GM18505 (cell line): ENCODE results near the gene SLC9A8.
"Not testable (repeated sequence)": the region's sequence is repeated elsewhere in the genome, so short reads cannot be mapped to it uniquely, and the experiment has no call there.

Experiments
- ATAC-seq: cut with Tn5 transposase; IDR thresholded peaks from one replicate; pipeline ENCODE4 v1.9.1; 2021; ENCODE audit not compliant: unreplicated experiment
- POLR2A ChIP-seq: IDR thresholded peaks from 4 replicates; pipeline ENCODE4 v1.6.1; 2011; ENCODE audit warnings: borderline replicate concordance; ENCODE audit not compliant: insufficient read depth, insufficient read length; ENCODE audit errors: extremely low read depth

SLC9A8 gene

DNA sequence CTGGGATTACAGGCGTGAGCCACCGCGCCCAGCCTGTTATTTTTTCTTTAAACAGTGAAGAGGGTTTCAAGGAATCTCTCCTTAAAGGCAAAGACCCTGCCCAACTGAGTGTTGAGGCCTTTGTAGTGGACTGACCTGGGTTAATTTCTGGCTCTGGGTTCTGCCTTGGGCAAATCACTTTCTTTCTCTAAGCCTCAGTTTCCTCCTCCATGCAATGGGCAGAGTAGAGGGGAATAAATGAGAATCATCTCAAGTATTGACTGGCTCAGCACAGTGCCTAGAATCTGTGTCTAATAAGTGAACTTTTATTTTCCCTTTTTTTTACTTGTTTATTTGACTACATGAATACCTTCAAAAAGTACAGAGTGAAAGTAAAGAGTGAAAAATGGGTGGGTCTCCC lies 31.0 kb upstream of the SLC9A8 start:
- TF ChIP-seq POLR2A: no peak
- ATAC-seq: no peak

DNA sequence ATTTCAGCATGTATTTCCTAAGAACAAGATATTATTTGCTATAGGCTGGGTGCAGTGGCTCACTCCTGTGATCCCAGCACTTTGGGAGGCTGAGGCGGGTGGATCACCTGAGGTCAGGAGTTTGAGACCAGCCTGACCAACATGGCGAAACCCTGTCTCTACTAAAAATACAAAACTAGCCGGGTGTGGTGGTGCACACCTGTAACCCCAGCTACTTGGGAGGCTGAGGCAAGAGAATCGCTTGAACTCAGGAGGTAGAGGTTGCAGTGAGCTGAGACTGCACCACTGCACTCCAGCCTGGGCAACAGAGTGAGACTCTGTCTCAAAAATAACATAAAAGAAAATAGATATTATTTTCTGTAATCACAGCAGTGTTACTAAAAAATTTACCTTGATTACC lies 30.2 kb upstream of the SLC9A8 start:
- ATAC-seq: not testable (repeated sequence)

DNA sequence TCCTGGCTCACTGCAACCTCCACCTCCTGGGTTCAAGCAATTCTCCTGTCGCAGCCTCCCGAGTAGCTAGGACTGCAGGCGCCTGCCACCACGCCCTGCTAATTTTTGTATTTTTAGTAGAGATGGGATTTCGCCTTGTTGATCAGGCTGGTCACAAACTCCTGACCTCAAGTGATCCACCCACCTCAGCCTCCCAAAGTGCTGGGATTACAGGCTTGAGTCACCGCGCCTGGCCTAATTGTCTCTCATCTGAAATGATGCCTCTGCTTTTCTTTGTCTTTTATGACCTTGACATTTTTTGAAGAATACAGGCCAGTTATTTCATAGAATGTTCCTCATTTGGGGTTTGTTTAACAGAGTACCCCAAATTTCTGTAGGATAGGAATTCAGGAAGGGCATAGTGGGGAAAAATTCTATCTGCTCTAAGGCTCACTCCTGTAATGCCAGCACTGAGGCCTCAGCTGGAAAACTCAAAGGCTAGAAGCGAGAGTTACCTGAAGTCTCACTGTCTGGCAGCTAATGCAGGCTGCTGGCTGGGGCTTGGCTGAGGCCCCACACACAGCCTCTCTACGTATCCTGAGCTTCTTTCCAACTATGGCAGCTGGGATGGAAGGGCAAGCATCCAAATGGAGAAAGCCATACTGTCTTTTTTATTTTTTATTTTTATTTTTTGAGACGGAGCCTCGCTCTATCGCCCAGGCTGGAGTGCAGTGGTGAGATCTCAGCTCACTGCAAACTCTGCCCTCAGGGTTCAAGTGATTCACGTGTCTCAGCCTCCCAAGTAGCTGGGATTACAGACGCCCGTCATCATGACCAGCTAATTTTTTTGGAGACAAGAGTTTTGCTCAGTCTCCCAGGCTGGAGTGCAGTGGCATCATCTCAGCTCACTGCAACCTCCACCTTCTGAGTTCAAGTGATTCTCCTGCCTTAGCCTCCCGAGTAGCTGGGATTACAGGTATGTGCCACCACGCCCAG lies 29.3 kb upstream of the SLC9A8 start:
- not testable (repeated sequence) for ATAC-seq

DNA sequence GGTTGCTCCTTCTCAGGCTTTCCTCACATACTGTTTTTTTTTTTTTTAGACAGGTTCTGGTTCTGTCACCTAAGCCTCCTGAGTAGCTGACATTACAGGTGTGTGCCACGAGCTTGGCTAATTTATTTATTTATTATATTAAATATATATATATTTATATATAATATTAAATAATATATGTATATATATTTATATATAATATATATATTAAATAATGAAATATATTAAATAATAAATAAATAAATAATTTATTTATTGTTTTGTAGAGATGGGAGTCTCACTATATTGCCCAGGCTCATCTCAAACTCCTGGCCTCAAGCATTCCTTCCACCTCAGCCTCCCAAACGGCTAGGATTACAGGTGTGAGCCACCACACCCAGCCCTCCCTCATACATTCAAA lies 28.3 kb upstream of the SLC9A8 start:
- ATAC-seq: no peak
- TF ChIP-seq POLR2A: no peak

DNA sequence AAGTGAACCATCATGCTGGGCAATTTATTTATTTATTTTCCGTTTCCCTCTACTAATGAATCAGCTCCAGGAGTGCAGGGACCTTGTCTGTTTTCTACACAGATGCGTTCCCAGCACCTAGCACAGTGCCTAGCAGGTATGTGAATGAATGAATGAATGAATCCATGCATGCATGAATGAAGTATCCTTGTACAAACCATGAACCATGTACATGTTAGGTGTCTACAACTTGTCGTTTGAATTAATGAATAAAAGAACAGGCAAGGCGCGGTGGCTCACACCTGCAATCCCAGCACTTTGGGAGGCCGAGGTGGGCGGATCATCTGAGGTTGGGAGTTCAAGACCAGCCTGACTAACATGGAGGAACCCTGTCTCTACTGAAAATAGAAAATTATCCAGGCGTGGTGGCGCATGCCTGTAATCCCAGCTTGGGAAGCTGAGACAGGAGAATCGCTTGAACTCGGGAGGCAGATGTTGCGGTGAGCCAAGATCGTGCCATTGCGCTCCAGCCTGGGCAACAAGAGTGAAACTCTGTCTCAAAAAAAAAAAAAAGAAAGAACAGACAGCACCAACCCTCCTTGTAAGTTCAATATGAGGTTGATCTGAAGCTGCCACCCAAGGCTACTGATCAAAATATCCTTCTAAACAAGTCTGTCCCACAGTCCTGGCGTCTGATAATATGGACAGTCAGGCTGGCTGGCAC lies 27.3 kb upstream of the SLC9A8 start:
- no peak for ATAC-seq
- TF ChIP-seq POLR2A: no peak

DNA sequence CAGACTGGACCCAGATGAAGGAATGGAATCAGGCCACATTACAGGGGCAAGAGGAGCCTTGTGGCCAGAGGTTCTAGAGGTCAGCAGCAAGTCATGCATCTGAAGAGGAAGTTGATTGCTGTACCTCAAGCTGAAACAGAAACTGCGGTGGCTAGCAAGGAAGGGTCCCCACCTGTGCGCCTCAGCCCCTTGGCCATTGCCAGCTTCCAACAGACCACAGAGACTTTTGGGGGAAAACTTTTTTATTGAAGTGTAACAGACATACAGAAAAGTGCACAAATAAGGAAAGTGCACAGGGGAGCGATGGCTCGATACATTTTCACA lies 26.8 kb upstream of the SLC9A8 start:
- no peak for TF ChIP-seq POLR2A
- no peak for ATAC-seq

GRCh38 chr20:49786196-49786595 lies 26.4 kb upstream of the SLC9A8 start:
- TF ChIP-seq POLR2A: no peak
- ATAC-seq: no peak

GRCh38 chr20:49786668-49787370 lies 25.8 kb upstream of the SLC9A8 start:
- no peak for TF ChIP-seq POLR2A
- no peak for ATAC-seq

DNA sequence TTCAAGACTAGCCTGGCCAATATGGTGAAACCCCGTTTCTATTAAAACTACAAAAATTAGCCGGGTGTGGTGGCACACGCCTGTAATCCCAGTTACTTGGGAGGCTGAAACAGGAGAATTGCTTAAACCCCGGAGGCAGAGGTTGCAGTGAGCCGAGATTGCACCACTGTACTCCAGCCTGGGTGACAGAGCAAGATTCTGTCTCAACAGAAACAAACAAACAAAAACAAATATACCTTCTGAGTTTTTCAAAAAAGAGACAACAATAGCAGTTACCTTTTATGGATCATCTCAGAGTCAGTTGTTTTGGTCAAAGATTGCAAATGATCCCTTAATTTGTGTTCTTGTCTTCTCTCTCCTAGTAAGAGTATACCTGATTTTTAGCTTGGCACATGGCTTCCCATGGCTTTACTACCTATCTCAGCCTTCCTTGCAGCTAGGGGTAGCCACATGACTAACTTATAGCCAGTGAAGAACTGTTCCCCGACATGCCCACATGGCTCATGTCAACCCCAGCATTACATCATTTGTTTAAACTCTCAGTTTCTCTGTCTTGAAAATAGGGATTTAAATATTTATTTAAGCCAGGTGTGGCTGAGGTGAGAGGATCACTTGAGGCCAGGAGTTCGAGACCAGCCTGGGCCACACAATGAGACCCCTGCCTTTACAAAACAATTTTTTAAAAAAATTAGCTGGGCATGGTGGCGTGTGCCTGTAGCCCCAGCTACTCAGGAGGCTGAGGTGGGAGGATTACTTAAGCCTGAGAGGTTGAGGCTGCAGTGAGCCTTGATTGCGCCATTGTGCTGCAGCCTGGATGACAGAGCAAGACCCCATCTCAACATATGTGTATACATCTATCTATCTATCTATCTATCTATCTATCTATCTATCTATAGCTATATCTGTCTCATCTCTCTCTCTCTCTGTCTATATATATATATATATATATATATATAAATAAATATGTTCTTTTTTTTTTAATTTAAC lies 25.0 kb upstream of the SLC9A8 start:
- no peak for TF ChIP-seq POLR2A
- ATAC-seq: no peak

GRCh38 chr20:49790077-49790798 lies 22.4 kb upstream of the SLC9A8 start:
- no peak for TF ChIP-seq POLR2A
- no peak for ATAC-seq

DNA sequence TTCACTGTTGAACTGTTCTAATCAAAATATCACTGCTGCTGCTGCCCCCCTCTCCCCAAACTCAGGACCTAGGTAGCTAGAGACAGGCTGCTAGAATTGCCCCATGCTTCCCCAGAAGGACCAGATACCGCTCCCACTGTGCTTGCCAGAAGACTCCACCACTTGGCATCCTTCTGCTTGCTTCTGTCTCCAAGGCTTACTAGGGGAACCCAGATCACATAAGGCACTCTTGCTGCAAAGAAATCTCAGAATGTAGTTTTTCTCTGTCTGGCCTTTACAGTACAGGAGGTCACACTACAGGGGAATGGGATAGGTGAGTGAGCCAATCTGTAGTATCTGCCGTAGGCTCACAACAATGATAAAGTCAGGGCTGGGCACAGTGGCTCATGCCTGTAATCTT lies 21.5 kb upstream of the SLC9A8 start:
- ATAC-seq: no peak
- no peak for TF ChIP-seq POLR2A

- ATAC-seq: no peak
- no peak for TF ChIP-seq POLR2A
Measured at GRCh38 chr20:49792006-49792405, 20.6 kb upstream of the SLC9A8 start.

- TF ChIP-seq POLR2A: no peak
- no peak for ATAC-seq
Measured at GRCh38 chr20:49792611-49793010, 20.0 kb upstream of the SLC9A8 start.
